Fibroblast of villous mesenchyme (primary cell): ENCODE results near the gene KIAA0930. TPM values are rescaled to one million over a fixed set of nuclear protein-coding genes. Genes with fewer than 3 reads are reported as not detected.
A peak's percentile ranks its signal among the peaks of the same experiment; 100 is the strongest.

Source experiments
- DNase-seq: peaks from one replicate; pipeline ENCODE4 v3.0.0-alpha.2; 2010; ENCODE audit warnings: low read depth
- H3K4me3 ChIP-seq: 2 replicates; pipeline ENCODE4 v1.5.1; 2011; ENCODE audit warnings: low read depth, mild to moderate bottlenecking, low read length
- CTCF ChIP-seq: IDR thresholded peaks from 2 replicates; pipeline ENCODE4 v1.5.1; 2012; ENCODE audit warnings: low read depth, mild to moderate bottlenecking, low read length; ENCODE audit not compliant: insufficient read depth
- total RNA-seq: library from RNA; depleted of rRNA; stranded (reverse); fragments of >200 nt; gene quantifications from 2 replicates; pipeline ENCODE4 v1.2.3, GENCODE V29; 2012

KIAA0930 gene
- total RNA-seq, 1 donor: 44.5 TPM

- no peak overlapping the region for H3K4me3 ChIP-seq
- TF ChIP-seq CTCF: no peak
- DNase-seq: no peak
These were observed 12.3 kb downstream of the KIAA0930 start for GRCh38 chr22:45228401-45228754.

DNA sequence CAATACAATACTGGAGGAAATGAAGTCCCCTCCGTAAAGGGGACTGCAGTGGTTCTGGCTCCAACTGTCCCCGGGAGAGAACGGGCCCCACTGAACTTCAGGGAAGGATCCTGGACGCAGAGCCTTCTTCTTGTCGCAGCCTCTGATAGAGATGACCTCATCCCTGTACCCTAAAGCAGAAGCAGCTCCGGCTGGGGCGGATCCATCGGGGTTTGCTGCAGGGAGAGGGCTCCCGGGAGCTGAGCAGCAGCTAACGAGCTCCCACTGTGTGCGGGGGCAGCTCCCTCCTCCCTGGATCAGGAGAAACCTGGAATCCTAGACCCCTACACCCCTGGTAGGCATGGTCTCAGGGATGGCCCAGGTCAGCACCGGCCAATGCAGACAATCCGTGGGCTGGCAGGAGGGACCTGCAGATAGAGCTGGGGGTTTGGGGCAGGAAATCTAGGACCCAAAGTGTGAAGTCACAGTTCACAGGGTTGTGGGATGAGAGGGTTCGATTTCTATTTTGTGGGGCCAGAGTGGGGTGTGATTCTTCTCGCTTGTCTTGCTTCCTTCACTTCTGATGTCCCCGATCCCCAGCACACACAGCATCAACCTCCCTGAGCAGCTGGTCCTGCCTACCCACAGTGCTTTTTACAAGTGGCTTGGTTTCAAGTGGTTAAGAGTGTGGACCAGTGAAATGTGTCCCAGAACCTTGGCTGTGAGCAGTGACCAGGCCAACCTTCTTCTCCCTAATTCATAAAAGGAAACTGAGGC lies 12.9 kb downstream of the KIAA0930 start:
- H3K4me3 ChIP-seq: no peak overlapping the region
- no peak for TF ChIP-seq CTCF
- no peak for DNase-seq

DNA sequence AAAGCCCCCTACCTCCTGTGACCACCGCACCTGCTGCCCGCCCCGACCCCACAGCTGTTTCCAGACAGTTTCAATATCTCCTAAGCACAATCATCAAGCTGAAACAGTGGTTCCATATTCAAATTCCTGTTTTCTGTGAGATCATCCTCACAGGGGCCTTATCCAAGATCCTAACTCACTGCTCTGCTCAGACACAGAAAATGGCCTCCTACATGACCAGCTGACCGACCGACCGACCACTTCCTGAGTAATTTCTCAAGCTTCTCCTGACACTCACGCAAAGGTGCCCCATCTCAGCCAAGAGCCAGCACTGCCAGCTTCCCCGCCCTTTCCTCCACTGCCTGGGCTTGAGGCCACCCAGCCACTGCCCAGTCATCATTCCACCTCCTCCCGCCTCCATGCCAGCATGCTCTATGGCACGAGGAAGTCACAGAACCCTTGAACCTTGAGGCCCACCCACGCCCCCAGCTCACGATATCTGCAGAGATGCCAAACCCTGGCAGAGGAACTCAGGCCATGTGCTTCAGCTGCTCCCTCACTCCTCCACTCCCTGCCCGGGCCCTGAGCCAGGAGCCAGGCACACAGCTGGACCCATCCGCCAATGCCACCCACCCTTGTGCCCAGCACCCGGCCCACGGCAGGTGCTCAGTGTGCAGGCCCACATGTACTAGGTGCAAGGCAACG lies 14.0 kb downstream of the KIAA0930 start:
- DNase-seq: no peak
- no peak overlapping the region for H3K4me3 ChIP-seq
- no peak for TF ChIP-seq CTCF

DNA sequence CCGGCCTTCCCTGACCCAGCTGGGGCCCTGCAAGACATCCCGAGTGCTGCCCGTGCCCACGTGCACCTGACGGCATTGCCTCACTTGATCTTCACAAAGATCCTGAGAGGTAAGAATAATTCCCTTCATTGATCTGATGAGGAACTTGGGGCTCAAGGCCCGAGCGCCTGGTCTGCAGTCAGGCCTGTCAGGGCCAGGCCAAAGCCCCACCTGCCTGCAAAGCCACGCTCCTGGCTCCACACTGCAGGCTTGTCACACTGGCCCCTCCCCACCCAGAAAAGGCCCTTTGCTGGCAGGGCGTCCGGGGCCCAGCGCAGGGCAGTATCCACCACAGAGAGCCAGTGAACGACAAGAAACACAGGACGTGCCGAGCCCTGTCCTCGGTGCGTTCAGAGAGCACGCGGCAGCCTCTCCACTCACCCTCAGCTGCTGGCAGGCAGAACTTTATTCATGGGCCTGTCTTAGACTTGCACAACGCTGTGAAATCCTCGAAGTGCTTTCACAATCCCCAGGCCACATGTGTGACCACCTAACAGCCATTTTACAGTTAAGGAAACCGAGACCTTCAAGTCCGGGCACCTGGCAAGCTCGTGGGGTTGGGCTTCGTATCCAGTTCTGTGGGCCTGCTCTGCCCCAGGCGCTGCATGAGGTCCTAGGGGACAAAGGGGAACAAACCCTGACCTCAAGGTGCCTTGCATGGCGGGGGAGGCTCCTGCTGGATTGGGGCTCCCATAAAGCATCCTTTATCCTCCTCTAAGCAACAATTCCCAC lies 14.8 kb downstream of the KIAA0930 start:
- no peak overlapping the region for H3K4me3 ChIP-seq
- peak; percentile 87 for DNase-seq
- TF ChIP-seq CTCF: no peak

DNA sequence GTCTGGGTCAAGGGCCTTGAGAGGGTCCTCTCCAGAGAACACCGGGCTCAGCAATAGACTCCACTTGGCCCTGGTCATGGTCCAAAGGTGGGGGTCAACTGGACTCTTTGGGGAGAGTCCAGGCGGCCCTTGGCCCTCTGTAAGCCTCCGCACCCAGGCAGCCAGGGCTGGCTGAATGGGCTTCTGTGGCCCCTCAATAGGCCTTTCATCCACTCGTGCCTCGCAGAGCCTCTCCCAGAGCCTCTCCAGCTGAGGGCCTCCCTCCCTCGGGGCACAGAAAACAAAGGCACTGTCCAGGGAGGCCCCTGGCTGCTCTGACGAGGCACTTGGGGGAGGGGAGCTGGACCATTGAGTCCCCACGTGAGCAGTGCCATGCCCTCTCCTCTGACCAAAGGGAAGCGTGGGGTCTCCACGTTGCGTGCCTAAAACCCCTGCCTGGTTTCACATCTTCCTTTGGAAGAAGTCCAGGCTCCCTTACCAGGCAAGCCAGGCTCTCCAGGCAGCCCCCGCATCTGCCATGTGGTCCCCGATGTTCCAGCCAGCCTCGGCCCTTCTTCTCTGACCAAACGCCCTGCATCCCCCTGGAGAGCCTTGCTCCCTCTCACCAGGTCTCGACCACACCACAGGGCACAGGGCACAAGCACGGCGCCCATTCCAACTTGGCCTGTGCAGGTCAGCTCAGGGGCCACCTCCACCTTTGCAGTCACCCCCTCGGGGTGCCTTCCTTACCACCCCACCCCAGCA lies 15.5 kb downstream of the KIAA0930 start:
- TF ChIP-seq CTCF: no peak

GRCh38 chr22:45224331-45224730 lies 16.4 kb downstream of the KIAA0930 start:
- no peak overlapping the region for H3K4me3 ChIP-seq
- TF ChIP-seq CTCF: no peak
- DNase-seq: no peak

More for the DNA sequence above, 15.5 kb downstream of the KIAA0930 start:
- H3K4me3 ChIP-seq: no peak overlapping the region
- DNase-seq: no peak
